Activated CD4-positive, alpha-beta memory T cell treated with anti-CD3 and anti-CD28 coated beads, Interleukin-2, amount 10 ng/mL, durations not matched to agents 7 days and 5 days (primary cell): ENCODE results near the gene LSP1. TPM values are rescaled to one million over a fixed set of nuclear protein-coding genes. Genes with fewer than 3 reads are reported as not detected.

ENCODE experiments used
- CTCF ChIA-PET: fragments of 350-600 bp; sonication (Branson Sonifier 250); formaldehyde crosslinking; loops from one replicate; lab custom pipeline; 2021; ENCODE audit warnings: antibody characterized with exemption, inconsistent platforms; lab: Charles Lee
- POLR2A ChIA-PET: fragments of 350-600 bp; sonication (Branson Sonifier 250); formaldehyde crosslinking; loops from one replicate; lab custom pipeline; 2021; ENCODE audit warnings: antibody characterized with exemption; lab: Charles Lee
- DNase-seq: peaks from one replicate; pipeline ENCODE4 v3.0.0-alpha.2; 2020
- H3K27ac Mint-ChIP-seq: one replicate; pipeline ENCODE4 v1.8.0; 2021; ENCODE audit warnings: mild to moderate bottlenecking, mixed read lengths
- H3K27me3 Mint-ChIP-seq: one replicate; pipeline ENCODE4 v1.8.0; 2021; ENCODE audit warnings: mixed read lengths
- H3K36me3 Mint-ChIP-seq: one replicate; pipeline ENCODE4 v1.8.0; 2021; ENCODE audit warnings: low read depth, mixed read lengths
- H3K4me1 Mint-ChIP-seq: one replicate; pipeline ENCODE4 v1.8.0; 2021; ENCODE audit warnings: mixed read lengths
- H3K4me3 Mint-ChIP-seq: one replicate; pipeline ENCODE4 v1.8.0; 2021; ENCODE audit warnings: mild to moderate bottlenecking, mixed read lengths
- H3K9me3 Mint-ChIP-seq: one replicate; pipeline ENCODE4 v1.8.0; 2021; ENCODE audit warnings: mixed read lengths
- total RNA-seq, 2 experiments: library from RNA; stranded (reverse); gene quantifications; one replicate each; pipeline ENCODE4 v1.2.3, GENCODE V29; 2021

Gene LSP1
- total RNA-seq, 2 experiments from 2014 or later: 590 TPM

DNA sequence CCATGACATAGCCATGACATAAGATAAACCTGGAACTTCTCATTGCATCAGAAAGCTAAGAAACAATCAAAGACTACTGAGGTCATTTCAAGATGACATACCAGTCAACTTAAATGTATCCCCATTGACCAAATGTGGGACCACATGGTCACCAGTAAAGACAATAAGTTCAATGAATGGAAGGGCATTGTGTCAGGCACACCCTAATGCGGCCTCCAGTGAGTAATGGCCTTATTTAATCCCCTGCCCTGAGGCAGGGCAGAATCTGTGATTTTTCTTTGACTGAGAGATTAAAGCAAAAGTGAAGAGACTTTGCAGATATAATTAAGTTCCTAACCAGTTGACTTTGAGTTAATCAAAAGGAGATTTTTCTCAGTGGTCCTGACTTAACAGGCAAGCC lies 35.4 kb upstream of the LSP1 start:
- no peak overlapping the region for H3K4me3 Mint-ChIP-seq
- H3K27me3 Mint-ChIP-seq: peaks cover 7% of the 10 kb centered on the region
- H3K9me3 Mint-ChIP-seq: no peaks in the 10 kb centered on the region
- DNase-seq: no peak
- CTCF ChIA-PET: interaction anchor here (1.3 to 2.3 kb wide), 3 partner anchors 14 to 165 kb away, joined by 4 to 8 read pairs (median 6); no protein-coding TSS in a partner anchor
- H3K4me1 Mint-ChIP-seq: no peaks in the 10 kb centered on the region
- no peaks in the 10 kb centered on the region for H3K36me3 Mint-ChIP-seq
- no peak overlapping the region for H3K27ac Mint-ChIP-seq
- POLR2A ChIA-PET: no interaction called here

DNA sequence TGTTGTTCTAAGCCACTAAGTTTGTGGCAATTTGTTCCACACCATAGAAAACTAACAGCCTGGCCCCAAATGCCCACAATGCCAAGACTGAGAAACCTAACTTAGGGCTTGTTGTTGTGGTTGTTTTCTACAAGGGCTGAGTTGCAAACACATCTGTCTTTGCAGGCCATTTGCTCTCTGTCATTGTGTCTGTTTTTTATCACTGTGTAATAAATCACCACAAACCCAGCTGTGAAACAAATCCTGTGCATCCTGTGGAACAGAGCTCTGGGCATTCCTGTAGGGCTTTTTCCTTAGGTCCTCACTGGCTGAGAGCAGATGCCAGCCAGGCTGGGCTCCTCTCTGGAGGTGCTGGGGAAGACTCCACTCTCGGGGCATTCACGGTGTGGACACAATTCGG lies 33.8 kb upstream of the LSP1 start:
- POLR2A ChIA-PET: no interaction called here
- no peak for DNase-seq
- Mint-ChIP-seq H3K27ac (no peak overlapping the region), H3K36me3 (no peaks in the 10 kb centered on the region), H3K4me3 (no peak overlapping the region), H3K9me3 (no peaks in the 10 kb centered on the region), H3K27me3 (peaks cover 7% of the 10 kb centered on the region), H3K4me1 (no peaks in the 10 kb centered on the region)
- CTCF ChIA-PET: interaction anchor here (0.9 to 2.3 kb wide), 2 partner anchors 14 to 125 kb away, joined by 6 to 8 read pairs; no protein-coding TSS in a partner anchor

DNA sequence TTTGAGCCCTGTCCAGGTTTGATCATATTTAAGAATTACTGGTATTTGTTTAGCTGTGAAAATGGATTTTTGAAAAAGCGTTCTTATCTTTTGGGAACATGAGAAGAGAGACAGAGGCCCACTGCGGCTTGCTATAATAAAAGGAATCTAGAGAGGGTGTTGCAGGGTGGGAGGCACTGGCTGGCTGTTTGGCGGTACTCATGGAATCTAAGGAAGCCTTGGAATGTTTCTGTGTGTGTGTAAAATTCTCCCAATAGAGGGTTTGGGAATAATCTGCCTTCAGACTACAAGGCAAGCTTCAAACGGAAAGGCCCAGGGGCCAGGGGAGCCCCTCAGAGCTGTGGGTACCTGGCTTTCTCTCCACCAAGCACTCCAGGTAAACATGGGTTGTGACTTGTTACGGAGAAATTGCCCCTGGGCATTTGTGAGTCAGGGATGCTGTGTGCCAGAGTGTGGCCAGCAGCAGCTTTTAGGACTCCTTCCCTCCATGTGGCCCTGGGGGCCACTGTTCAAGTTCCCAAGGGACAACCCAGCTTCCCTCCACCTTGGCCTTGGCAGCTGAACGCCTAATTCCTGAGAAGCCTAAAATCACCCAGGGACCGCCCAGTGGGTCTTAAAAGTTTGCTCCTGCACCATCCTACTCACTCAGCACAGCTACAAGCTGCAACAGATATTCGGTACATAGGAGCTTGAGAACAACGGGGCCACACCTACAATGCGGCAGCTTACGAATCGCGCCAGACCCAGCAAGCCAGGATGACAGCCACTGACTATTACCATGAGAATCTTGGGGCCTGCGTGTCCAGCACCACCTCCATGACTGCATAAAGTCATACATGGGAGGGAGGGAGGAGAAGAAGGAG lies 32.2 kb upstream of the LSP1 start:
- H3K27ac Mint-ChIP-seq: no peak overlapping the region
- CTCF ChIA-PET: interaction anchor here (1.4 kb wide), 1 partner anchor 127 kb away, joined by 4 read pairs; no protein-coding TSS in a partner anchor

DNA sequence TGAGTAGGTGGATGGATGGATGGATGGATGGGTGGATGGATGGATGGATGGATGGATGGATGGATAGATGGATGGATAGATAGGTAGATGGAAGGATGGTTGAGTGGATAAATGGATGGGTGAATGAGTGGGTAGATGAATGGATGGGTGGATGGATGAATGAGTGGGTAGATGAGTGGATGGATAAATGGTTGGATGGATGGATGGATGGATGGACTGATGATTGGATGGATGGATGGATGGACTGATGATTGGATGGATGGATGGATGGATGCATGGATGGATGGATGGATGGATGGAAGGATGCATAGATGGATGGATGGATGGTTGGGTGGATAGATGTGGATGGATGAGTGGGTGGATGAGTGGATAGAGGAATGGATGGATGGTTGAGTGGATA lies 31.3 kb upstream of the LSP1 start:
- no peaks in the 10 kb centered on the region for H3K4me1 Mint-ChIP-seq
- ChIA-PET CTCF (interaction anchor here (1.3 to 1.5 kb wide), 3 partner anchors 128 to 169 kb away, joined by 4 read pairs; no protein-coding TSS in a partner anchor), POLR2A (no interaction called here)
- no peak overlapping the region for H3K4me3 Mint-ChIP-seq
- peaks cover 7% of the 10 kb centered on the region for H3K27me3 Mint-ChIP-seq
- DNase-seq: no peak
- H3K36me3 Mint-ChIP-seq: no peaks in the 10 kb centered on the region
- no peaks in the 10 kb centered on the region for H3K9me3 Mint-ChIP-seq
- H3K27ac Mint-ChIP-seq: no peak overlapping the region

More for the DNA sequence above, 32.2 kb upstream of the LSP1 start:
- Mint-ChIP-seq H3K4me1 (no peaks in the 10 kb centered on the region), H3K27me3 (peaks cover 7% of the 10 kb centered on the region), H3K4me3 (no peak overlapping the region), H3K9me3 (no peaks in the 10 kb centered on the region), H3K36me3 (no peaks in the 10 kb centered on the region)
- POLR2A ChIA-PET: no interaction called here
- DNase-seq: no peak

DNA sequence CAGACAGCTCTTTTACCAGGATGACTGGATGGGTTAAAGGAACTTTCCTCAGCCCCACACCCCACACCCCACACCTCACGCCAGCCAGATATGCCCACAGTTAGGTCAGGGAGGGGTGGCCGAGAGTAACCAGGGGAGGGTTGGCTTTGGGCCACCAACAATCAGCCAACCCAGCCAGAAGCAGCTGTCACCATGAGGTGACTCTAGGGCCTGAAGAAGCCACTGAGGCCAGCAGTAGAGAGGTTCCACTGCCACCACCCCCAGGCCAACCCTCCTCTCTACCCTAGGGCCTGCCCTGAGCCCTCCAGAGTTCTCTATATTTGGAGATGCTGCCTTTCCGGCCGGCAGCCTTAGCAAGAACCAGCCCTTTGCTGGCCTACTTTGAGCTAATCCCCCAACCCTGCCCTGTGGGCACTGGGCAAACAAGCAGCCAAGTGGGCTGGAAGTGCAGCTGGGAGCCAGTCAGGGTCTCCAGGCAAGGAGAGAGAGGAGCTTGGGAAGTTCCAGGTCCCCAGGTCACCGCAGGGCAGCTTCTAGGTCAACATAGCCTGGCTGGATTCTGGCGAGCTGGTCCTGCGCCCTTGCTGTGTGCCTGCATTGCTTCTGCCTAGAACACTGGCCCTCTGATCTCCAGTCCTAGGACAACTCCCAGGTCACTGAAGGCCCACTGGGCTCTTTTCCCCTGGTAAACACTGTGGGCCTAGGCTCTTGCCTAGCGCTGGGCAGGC lies 30.1 kb upstream of the LSP1 start:
- no peak for DNase-seq
- no peaks in the 10 kb centered on the region for H3K36me3 Mint-ChIP-seq
- H3K27ac Mint-ChIP-seq: no peak overlapping the region
- no peak overlapping the region for H3K4me3 Mint-ChIP-seq
- no peaks in the 10 kb centered on the region for H3K9me3 Mint-ChIP-seq
- CTCF ChIA-PET: interaction anchor here (1.3 to 1.5 kb wide), 2 partner anchors 129 to 170 kb away, joined by 4 read pairs; no protein-coding TSS in a partner anchor
- POLR2A ChIA-PET: no interaction called here
- no peaks in the 10 kb centered on the region for H3K27me3 Mint-ChIP-seq
- H3K4me1 Mint-ChIP-seq: no peaks in the 10 kb centered on the region

DNA sequence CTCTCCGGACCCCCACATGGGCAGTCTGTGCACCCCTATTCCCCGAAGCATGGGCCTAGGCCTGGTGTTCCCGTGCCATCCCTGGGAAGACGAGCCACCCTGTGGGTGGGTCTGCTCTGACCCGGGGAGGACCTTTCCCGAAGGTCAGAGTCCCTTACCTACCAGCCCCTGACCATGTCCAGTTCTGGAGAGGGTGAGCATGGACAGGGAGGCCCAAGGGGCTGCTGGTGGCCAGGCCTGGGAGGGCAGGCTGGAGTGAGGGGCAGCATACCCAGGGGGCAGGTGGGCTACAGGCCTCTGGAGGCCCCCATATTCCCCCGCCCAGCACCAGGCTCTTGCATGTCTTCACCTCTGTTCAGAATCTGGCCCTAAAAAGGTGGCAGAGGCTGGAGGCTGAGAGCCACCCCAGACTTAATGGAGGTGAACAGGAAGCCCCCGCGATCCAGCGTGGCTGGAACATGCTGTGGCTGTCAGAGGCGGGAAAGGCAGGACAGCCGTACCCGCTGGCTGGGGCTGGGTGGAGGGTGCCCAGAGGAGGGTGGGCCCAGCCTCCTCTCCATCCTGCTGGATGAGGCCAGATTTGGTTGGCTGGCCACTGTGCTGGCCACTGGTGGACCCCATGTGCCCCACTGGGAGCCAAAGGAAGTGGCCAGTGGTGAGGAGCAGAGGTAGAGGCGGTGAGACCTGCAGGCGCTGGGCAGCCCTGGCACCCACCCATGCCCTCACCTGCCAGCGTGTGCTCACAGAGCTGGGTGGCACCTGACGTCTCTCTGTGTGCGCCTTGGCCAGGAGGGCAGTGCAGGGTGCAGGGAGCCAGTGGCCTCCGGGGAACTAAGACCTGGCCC lies 29.3 kb upstream of the LSP1 start:
- no peak overlapping the region for H3K27ac Mint-ChIP-seq
- no peaks in the 10 kb centered on the region for H3K27me3 Mint-ChIP-seq
- H3K4me1 Mint-ChIP-seq: no peaks in the 10 kb centered on the region
- CTCF ChIA-PET: no interaction called here
- H3K4me3 Mint-ChIP-seq: no peak overlapping the region
- H3K36me3 Mint-ChIP-seq: no peaks in the 10 kb centered on the region
- POLR2A ChIA-PET: no interaction called here
- no peak for DNase-seq
- H3K9me3 Mint-ChIP-seq: no peaks in the 10 kb centered on the region

DNA sequence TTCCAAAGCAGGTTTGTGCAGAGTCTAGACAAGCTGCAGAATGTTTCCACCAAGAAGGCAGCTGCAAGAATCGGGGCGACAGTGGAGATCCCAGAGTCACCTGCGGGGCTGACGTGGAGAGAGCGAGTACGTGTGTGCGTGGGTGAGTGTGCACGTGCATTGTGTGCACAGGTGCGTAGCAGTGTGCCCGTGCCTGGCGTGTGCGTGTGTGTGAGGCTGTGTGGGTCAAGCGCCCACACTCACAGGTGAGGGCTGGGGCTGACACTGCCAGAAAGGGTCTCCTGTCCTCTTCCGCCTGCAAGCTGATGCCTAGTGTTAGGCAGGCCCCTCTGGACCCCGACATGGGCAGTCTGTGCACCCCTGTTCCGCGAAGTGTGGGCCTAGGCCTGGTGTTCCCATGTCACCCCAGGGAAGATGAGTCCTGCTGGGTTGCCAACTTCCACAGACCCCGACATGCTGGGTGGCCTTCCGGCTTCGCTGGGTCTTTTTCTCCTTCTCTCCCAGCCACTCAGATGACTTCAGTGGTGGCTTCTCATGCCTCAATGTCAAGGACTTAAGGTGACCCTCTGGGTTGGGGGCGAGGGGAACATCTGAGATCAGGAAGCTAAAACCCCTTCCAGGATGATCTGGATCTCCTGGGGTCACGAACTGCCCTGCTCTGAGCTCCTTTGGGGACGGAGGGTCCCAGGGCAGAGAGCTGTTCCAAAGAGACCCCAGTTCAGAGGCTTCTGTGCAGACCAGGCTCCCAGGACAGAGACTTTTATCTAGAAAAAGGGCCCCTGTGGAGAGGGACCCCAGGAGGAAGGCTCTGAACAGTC lies 28.5 kb upstream of the LSP1 start:
- H3K4me3 Mint-ChIP-seq: no peak overlapping the region
- POLR2A ChIA-PET: no interaction called here
- H3K27me3 Mint-ChIP-seq: peaks cover 2% of the 10 kb centered on the region
- no peaks in the 10 kb centered on the region for H3K36me3 Mint-ChIP-seq
- H3K4me1 Mint-ChIP-seq: no peaks in the 10 kb centered on the region
- no peak for DNase-seq
- no peak overlapping the region for H3K27ac Mint-ChIP-seq
- H3K9me3 Mint-ChIP-seq: no peaks in the 10 kb centered on the region
- CTCF ChIA-PET: interaction anchor here (1.0 to 1.7 kb wide), 2 partner anchors 8 to 130 kb away, joined by 4 to 7 read pairs; no protein-coding TSS in a partner anchor

DNA sequence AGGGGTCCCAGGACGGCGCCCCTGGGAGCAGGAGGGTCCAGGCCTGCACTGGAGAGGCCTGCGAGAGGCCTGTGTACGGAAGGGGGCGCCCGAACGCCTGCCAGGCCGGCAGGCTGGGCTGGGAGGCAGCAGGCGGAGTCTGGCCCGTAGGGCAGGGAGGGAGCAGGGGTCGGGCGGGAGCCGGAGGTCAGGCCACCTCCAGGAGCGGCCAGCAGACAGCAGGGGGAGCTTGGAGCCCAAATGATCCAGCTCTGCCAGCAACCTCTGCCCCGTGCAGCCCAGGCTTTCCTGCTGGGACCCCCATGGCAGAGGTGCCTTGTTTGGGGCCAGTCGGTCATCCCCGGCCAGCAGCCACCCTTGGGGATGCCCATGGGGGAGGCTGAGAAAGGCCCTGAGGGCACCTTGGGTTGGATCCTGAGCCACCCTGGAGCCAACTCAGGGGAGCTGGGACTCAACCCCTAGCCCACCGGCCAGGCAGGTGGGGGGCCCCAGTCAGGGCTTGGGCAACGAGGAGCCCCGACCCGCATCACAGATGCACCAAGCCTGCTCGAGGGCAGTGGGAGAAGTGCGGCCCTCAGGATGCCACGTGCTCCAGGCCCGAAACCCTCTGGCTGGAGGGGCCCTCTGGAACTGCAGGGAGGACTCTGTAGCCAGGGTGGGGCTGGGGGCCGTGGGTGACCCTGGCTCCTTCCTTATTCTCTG lies 27.7 kb upstream of the LSP1 start:
- Mint-ChIP-seq H3K27ac (no peak overlapping the region), H3K4me3 (no peak overlapping the region), H3K27me3 (peaks cover 2% of the 10 kb centered on the region), H3K4me1 (no peaks in the 10 kb centered on the region), H3K36me3 (no peaks in the 10 kb centered on the region), H3K9me3 (no peaks in the 10 kb centered on the region)
- ChIA-PET CTCF (interaction anchor here (1.0 to 1.7 kb wide), 2 partner anchors 8 to 131 kb away, joined by 4 to 7 read pairs; no protein-coding TSS in a partner anchor), POLR2A (no interaction called here)
- DNase-seq: no peak

DNA sequence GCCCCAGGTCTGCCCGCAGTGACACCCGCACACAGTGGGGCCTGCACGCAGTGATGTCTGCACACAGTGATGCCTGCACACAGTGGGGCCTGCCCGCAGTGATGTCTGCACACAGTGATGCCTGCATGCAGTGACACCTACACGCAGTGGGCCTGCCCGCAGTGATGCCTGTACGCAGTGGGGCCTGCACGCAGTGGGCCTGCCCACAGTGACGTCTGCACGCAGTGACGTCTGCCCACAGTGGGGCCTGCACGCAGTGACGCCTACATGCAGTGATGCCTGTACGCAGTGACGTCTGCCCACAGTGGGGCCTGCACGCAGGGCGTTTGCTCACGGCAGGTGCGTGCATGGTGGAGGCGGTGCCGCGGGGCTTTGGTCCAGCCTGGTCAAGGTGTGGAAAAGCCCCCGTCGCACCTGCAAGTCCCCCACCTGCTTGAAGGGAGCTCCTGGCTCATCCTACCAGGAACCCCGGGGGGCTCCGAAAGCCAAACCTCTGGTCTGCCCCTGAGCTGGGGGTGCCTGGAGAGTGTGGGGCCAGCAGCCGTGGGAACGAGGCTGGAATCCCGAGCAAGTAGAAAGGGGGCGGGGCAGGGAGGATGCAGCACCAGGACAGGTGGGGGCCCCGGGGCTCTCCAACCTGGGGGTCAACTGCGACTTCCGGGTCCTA lies 27.0 kb upstream of the LSP1 start:
- CTCF ChIA-PET: interaction anchor here (1.7 kb wide), 1 partner anchor 132 kb away, joined by 7 read pairs; no protein-coding TSS in a partner anchor
- no peak for DNase-seq
- H3K9me3 Mint-ChIP-seq: no peaks in the 10 kb centered on the region

DNA sequence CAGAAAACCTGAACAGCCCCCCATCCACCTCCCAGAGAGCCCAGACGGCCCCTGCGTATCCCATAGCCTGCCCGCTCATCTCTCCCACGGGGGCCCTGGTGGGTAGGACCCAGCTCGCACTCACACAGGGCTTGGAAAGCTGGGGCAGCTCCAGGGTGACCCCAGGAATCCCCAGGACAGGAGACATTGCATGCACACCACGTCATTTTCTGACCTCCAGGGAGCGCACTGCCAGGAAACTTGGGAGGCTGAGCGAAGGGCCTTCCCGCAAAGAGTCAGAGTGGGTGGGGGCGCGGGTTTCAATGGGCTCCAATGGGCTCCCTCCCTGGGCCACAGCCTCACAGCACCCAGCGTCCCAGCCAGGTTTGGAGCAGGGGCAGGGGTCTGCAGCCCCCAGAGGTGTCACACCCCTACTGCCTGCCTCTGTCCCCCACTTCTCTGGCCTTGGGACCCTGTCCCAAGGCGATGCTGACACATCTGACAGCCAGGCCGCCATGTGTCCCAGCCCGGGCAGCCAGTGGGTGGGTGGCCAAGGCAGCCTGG lies 26.3 kb upstream of the LSP1 start:
- Mint-ChIP-seq H3K4me3 (no peak overlapping the region), H3K27me3 (peaks cover 2% of the 10 kb centered on the region), H3K4me1 (no peaks in the 10 kb centered on the region), H3K27ac (no peak overlapping the region), H3K36me3 (no peaks in the 10 kb centered on the region), H3K9me3 (no peaks in the 10 kb centered on the region)
- DNase-seq: no peak
- ChIA-PET CTCF (no interaction called here), POLR2A (no interaction called here)

More for the DNA sequence above, 27.0 kb upstream of the LSP1 start:
- H3K27ac Mint-ChIP-seq: no peak overlapping the region
- peaks cover 2% of the 10 kb centered on the region for H3K27me3 Mint-ChIP-seq
- POLR2A ChIA-PET: no interaction called here
- H3K4me3 Mint-ChIP-seq: no peak overlapping the region
- H3K4me1 Mint-ChIP-seq: no peaks in the 10 kb centered on the region
- H3K36me3 Mint-ChIP-seq: no peaks in the 10 kb centered on the region
